Thyroid gland (tissue), 4 donors: Measurements from ENCODE around the gene FKBP10.
"Not testable (repeated sequence)": the region's sequence is repeated elsewhere in the genome, so short reads cannot be mapped to it uniquely, and the experiment has no call there.

Source experiments
- CTCF ChIP-seq, 6 experiments: fragments of 200-600 bp in 3 of 6; fragments of 450-650 bp in 3 of 6; sonication (generic) in 3 of 6; IDR thresholded peaks; one replicate each; pipeline ENCODE4 v1.5.1; 2016 to 2019; ENCODE audit warnings: antibody characterized with exemption in 6 of 6, mild to moderate bottlenecking in 2 of 6, inconsistent platforms in 1 of 6, moderate library complexity in 1 of 6
- POLR2A ChIP-seq, 2 donors: fragments of 450-650 bp; IDR thresholded peaks; one replicate each; pipeline ENCODE4 v1.6.1; 2017; ENCODE audit warnings: antibody characterized with exemption in 2 of 2, mild to moderate bottlenecking in 2 of 2, moderate library complexity in 1 of 2

DNA sequence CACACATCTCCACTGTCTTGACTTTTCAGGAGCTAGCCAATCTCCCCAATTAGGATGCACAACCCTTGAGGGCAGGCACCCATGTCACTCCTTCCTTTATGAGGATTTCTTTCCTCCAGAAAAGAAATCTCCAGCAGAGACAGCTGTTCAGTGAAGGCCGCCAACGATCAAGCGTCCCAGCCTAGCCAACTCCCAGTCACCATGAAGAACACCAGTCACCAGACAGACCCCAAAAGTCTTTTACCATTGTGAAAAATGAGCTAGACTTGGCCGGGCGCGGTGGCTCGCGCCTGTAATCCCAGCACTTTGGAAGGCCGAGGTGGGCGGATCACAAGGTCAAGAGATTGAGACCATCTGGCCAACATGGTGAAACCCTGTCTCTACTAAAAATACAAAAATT, 17.2 kb downstream of the FKBP10 start:
- TF ChIP-seq CTCF, POLR2A (IDR thresholded peaks at IDR 0.05): not testable (repeated sequence)
